NT2/D1 (cell line): Measurements from ENCODE around the gene ASPSCR1.

Source experiments
- YY1 ChIP-seq: IDR thresholded peaks from 2 replicates; pipeline ENCODE4 v1.6.1; 2011; ENCODE audit not compliant: insufficient read length, insufficient read depth
- ZNF274 ChIP-seq: IDR thresholded peaks from 2 replicates; pipeline ENCODE4 v1.6.1; 2011; ENCODE audit warnings: mild to moderate bottlenecking, low read depth, low read length

DNA sequence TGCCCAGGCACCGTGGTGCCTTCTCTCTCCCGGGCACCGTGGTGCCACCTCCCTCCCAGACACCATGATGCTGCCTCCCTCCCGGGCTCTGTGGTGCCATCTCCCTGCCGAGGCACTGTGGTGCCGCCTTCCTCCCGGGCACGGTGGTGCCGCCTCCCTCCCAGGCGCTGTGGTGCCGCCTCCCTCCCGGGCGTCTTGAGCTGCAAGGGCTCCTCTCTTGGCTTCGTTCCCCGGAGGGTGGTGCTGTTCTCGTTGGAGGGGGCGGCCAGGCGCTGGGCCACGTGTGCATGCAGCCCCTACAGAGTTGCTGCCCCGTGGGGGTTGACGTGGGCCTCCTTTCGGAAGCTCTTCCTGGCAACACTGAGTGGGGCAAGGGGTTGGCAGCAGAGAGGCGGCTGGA is 37.0 kb downstream of the ASPSCR1 start:
- TF ChIP-seq YY1 (no peak), ZNF274 (no peak)
